Peyer's patch (tissue), 4 donors: Measurements from ENCODE around the gene ZBTB16. TPM values are rescaled to one million over a fixed set of nuclear protein-coding genes. Genes with fewer than 3 reads are reported as not detected.

ENCODE experiments used
- DNase-seq, 3 donors: peaks; one replicate each; pipeline ENCODE4 v3.0.0-alpha.2; 2017 to 2019
- H3K27ac ChIP-seq, 4 donors: fragments of 200-600 bp; sonication (generic); one replicate each; pipeline ENCODE4 v1.5.1; 2016 to 2019
- H3K27me3 ChIP-seq, 2 donors: fragments of 200-600 bp; sonication (generic); one replicate each; pipeline ENCODE4 v1.5.1; 2019
- H3K36me3 ChIP-seq, 3 donors: fragments of 200-600 bp; sonication (generic); one replicate each; pipeline ENCODE4 v1.5.1; 2016 to 2019
- H3K4me1 ChIP-seq, 4 donors: fragments of 200-600 bp; sonication (generic); one replicate each; pipeline ENCODE4 v1.5.1; 2016 to 2019
- H3K4me3 ChIP-seq, 4 donors: fragments of 200-600 bp; sonication (generic); 1 replicate in 3 of 4; 2 replicates in 1 of 4; pipeline ENCODE4 v1.5.1; 2016 to 2019; ENCODE audit warnings: mild to moderate bottlenecking in 1 of 4
- H3K9me3 ChIP-seq, 4 donors: fragments of 200-600 bp; sonication (generic); one replicate each; pipeline ENCODE4 v1.5.1; 2016 to 2019; ENCODE audit warnings: mild to moderate bottlenecking in 1 of 4
- CTCF ChIP-seq, 6 experiments: fragments of 450-650 bp in 4 of 6; fragments of 200-600 bp in 2 of 6; sonication (generic) in 1 of 6; IDR thresholded peaks; one replicate each; pipeline ENCODE4 v1.5.1; 2017 to 2019; ENCODE audit warnings: antibody characterized with exemption in 6 of 6, mild to moderate bottlenecking in 3 of 6, moderate library complexity in 1 of 6
- POLR2A ChIP-seq, 2 donors: fragments of 450-650 bp; IDR thresholded peaks; one replicate each; pipeline ENCODE4 v1.5.1; 2017; ENCODE audit warnings: antibody characterized with exemption in 2 of 2, mild to moderate bottlenecking in 2 of 2, moderate library complexity in 2 of 2
- total RNA-seq, 4 donors: library from RNA; depleted of rRNA; stranded (reverse); fragments of >200 nt; gene quantifications; one replicate each; pipeline ENCODE4 v1.1.0, GENCODE V29; 2016

The ZBTB16 gene
- total RNA-seq, 4 donors from 2014 or later = 84.8 to 257 (median 155) TPM

GRCh38 chr11:114052160-114052559 is 7.4 kb upstream of the ZBTB16 start:
- TF ChIP-seq CTCF (IDR thresholded peaks at IDR 0.05) = no peak
- TF ChIP-seq POLR2A (IDR thresholded peaks at IDR 0.05) = no peak
- Histone ChIP-seq H3K9me3 (no peaks in the 10 kb centered on the region), H3K4me3 (no peak overlapping the region), H3K36me3 (no peaks in the 10 kb centered on the region), H3K27me3 (no peaks in the 10 kb centered on the region), H3K4me1 (no peaks in the 10 kb centered on the region), H3K27ac (no peak overlapping the region)
- no peak for DNase-seq

GRCh38 chr11:114053406-114053805 is 6.1 kb upstream of the ZBTB16 start:
- no peaks in the 10 kb centered on the region for H3K27me3 ChIP-seq
- no peaks in the 10 kb centered on the region for H3K36me3 ChIP-seq
- no peak for TF ChIP-seq POLR2A (IDR thresholded peaks at IDR 0.05)
- TF ChIP-seq CTCF (IDR thresholded peaks at IDR 0.05) = no peak
- H3K9me3 ChIP-seq = no peaks in the 10 kb centered on the region
- no peak for DNase-seq
- no peak overlapping the region for H3K27ac ChIP-seq
- H3K4me3 ChIP-seq = no peak overlapping the region
- H3K4me1 ChIP-seq = peaks cover 0 to 2% (median under 1%) of the 10 kb centered on the region in 4 donors

- H3K36me3 ChIP-seq = no peaks in the 10 kb centered on the region
- H3K27ac ChIP-seq = no peak overlapping the region
- TF ChIP-seq POLR2A (IDR thresholded peaks at IDR 0.05) (no peak), CTCF (IDR thresholded peaks at IDR 0.05) (no peak)
- H3K4me3 ChIP-seq = no peak overlapping the region
- H3K9me3 ChIP-seq = no peaks in the 10 kb centered on the region
- no peak for DNase-seq
- H3K27me3 ChIP-seq = no peaks in the 10 kb centered on the region
- peaks cover 0 to 6% (median 3%) of the 10 kb centered on the region in 4 donors for H3K4me1 ChIP-seq
Measured at GRCh38 chr11:114054806-114055205, 4.7 kb upstream of the ZBTB16 start.

- Histone ChIP-seq H3K4me1 (peaks cover 0 to 6% (median 3%) of the 10 kb centered on the region in 4 donors), H3K4me3 (no peak overlapping the region), H3K9me3 (no peaks in the 10 kb centered on the region), H3K27ac (no peak overlapping the region), H3K36me3 (no peaks in the 10 kb centered on the region), H3K27me3 (no peaks in the 10 kb centered on the region)
- no peak for DNase-seq
- no peak for TF ChIP-seq CTCF (IDR thresholded peaks at IDR 0.05)
- TF ChIP-seq POLR2A (IDR thresholded peaks at IDR 0.05) = no peak
Measured at GRCh38 chr11:114056409-114056808, 3.1 kb upstream of the ZBTB16 start.

GRCh38 chr11:114057147-114057546 is 2.4 kb upstream of the ZBTB16 start:
- Histone ChIP-seq H3K4me3 (no peak overlapping the region), H3K27ac (no peak overlapping the region)
- DNase-seq = no peak

More at GRCh38 chr11:114057147-114057546, 2.4 kb upstream of the ZBTB16 start:
- Histone ChIP-seq H3K9me3 (no peaks in the 10 kb centered on the region), H3K4me1 (peaks cover 0 to 6% (median 3%) of the 10 kb centered on the region in 4 donors), H3K27me3 (no peaks in the 10 kb centered on the region), H3K36me3 (no peaks in the 10 kb centered on the region)
- TF ChIP-seq CTCF (IDR thresholded peaks at IDR 0.05) (no peak), POLR2A (IDR thresholded peaks at IDR 0.05) (no peak)
